Right lobe of liver (tissue), 4 donors: ENCODE data around the gene PLIN5.

Experiments used
- POLR2A ChIP-seq: fragments of 450-650 bp; IDR thresholded peaks from one replicate; pipeline ENCODE4 v1.6.1; 2017; ENCODE audit warnings: antibody characterized with exemption, mild to moderate bottlenecking
- TF ChIP-seq, protein P1 (sequence below), 4 donors: fragments of 200-600 bp in 3 of 4; fragments of 450-650 bp in 1 of 4; IDR thresholded peaks; one replicate each; pipeline versions ENCODE4 v1.5.1 to v1.8.0; 2016 to 2022; ENCODE audit warnings: antibody characterized with exemption in 4 of 4, mild to moderate bottlenecking in 2 of 4
- donor health status: DM: no; HTN: no; CAD: no.
- donor health status: DM: no; HTN: no; CAD: no.
- donor health status: DM: no; HTN: yes; CAD: no.

DNA sequence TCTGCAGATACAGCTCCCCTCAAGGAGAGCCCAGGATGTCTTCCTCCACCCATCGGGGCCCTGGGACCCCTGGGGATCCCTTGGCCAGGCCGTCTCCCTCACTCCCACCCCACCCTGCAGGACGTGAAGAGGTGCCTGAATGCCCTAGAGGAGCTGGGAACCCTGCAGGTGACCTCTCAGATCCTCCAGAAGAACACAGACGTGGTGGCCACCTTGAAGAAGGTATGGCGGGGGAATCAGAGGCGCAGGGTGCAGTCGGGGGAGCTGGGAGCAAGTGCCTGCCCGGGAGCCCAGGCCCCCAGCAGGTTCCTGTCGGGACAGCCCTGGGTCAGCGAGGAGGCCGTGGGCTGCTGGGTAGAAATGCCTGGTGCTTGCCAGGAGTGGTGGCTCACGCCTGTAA is 36.3 kb downstream of the PLIN5 start:
- TF ChIP-seq, protein P1, sequence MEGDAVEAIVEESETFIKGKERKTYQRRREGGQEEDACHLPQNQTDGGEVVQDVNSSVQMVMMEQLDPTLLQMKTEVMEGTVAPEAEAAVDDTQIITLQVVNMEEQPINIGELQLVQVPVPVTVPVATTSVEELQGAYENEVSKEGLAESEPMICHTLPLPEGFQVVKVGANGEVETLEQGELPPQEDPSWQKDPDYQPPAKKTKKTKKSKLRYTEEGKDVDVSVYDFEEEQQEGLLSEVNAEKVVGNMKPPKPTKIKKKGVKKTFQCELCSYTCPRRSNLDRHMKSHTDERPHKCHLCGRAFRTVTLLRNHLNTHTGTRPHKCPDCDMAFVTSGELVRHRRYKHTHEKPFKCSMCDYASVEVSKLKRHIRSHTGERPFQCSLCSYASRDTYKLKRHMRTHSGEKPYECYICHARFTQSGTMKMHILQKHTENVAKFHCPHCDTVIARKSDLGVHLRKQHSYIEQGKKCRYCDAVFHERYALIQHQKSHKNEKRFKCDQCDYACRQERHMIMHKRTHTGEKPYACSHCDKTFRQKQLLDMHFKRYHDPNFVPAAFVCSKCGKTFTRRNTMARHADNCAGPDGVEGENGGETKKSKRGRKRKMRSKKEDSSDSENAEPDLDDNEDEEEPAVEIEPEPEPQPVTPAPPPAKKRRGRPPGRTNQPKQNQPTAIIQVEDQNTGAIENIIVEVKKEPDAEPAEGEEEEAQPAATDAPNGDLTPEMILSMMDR (IDR thresholded peaks at IDR 0.05), result no peak
- TF ChIP-seq POLR2A, result no peak
